IMR-90 (cell line): ENCODE results near the gene ANKFN1. TPM values are rescaled to one million over a fixed set of nuclear protein-coding genes. Genes with fewer than 3 reads are reported as not detected.

Source experiments
- ATAC-seq: fragments of 200-7000 bp; cut with Tn5 transposase; 2 replicates; pipeline ENCODE4 v1.9.1; 2020; ENCODE audit warnings: low read depth, mild to moderate bottlenecking, moderate library complexity
- BruUV-seq: library from RNA; stranded (reverse); fragments of 400-500 nt; replicated peaks from 2 replicates; lab custom pipeline; 2021; lab: Mats Ljungman, UMichigan
- CTCF ChIA-PET: fragments of 300-600 bp; formaldehyde crosslinking; extraction: SDS; loops from one replicate; lab custom pipeline; 2021; ENCODE audit warnings: antibody characterized with exemption; lab: Yijun Ruan, JAX
- POLR2A ChIA-PET: fragments of 300-600 bp; sonication (Branson Sonifier 250); formaldehyde crosslinking; loops from one replicate; lab custom pipeline; 2022; ENCODE audit warnings: antibody characterized with exemption; ENCODE audit not compliant: unreplicated experiment; lab: Charles Lee
- DNase-seq: peaks from one replicate; pipeline ENCODE4 v3.0.0; 2013
- H2AFZ ChIP-seq: replicated peaks from 2 replicates; pipeline ENCODE3; 2013; ENCODE audit warnings: low read length, mild to moderate bottlenecking; ENCODE audit not compliant: poor library complexity
- H2AK5ac ChIP-seq: 2 replicates; pipeline ENCODE4 v1.6.1; 2013; ENCODE audit warnings: low read depth, low read length, inconsistent platforms
- H2AK9ac ChIP-seq: replicated peaks from 2 replicates; pipeline ENCODE3; 2013; ENCODE audit warnings: mild to moderate bottlenecking, low read depth, low read length, moderate library complexity; ENCODE audit not compliant: poor library complexity
- H2BK120ac ChIP-seq: 2 replicates; pipeline ENCODE4 v1.6.1; 2013; ENCODE audit warnings: low read depth, low read length, inconsistent platforms
- H2BK15ac ChIP-seq: 3 replicates; pipeline ENCODE4 v1.6.1; 2013; ENCODE audit warnings: low read depth, low read length, inconsistent platforms
- H2BK20ac ChIP-seq: 2 replicates; pipeline ENCODE4 v1.6.1; 2013; ENCODE audit warnings: low read depth, mild to moderate bottlenecking, inconsistent platforms, low read length, moderate library complexity
- H2BK5ac ChIP-seq: 2 replicates; pipeline ENCODE4 v1.6.1; 2013; ENCODE audit warnings: mild to moderate bottlenecking, low read depth, low read length, inconsistent platforms; ENCODE audit not compliant: poor library complexity, severe bottlenecking
- H3K14ac ChIP-seq: replicated peaks from 2 replicates; pipeline ENCODE4 v1.6.1; 2013; ENCODE audit warnings: low read depth, low read length, inconsistent platforms
- H3K18ac ChIP-seq: 2 replicates; pipeline ENCODE4 v1.6.1; 2013; ENCODE audit warnings: low read depth, low read length, control low read depth
- H3K23ac ChIP-seq: 2 replicates; pipeline ENCODE4 v1.6.1; 2013; ENCODE audit warnings: low read depth, low read length, inconsistent platforms
- H3K27ac ChIP-seq: 2 replicates; pipeline ENCODE4 v1.5.1; 2013; ENCODE audit warnings: mild to moderate bottlenecking, control low read depth, low read length; ENCODE audit not compliant: insufficient read depth
- H3K27me3 ChIP-seq: 2 replicates; pipeline ENCODE4 v1.6.1; 2013; ENCODE audit warnings: low read length; ENCODE audit not compliant: control insufficient read depth, insufficient read depth
- H3K36me3 ChIP-seq: 2 replicates; pipeline ENCODE4 v1.6.1; 2013; ENCODE audit warnings: low read length, mixed read lengths; ENCODE audit not compliant: control insufficient read depth, insufficient read depth
- H3K4ac ChIP-seq: 2 replicates; pipeline ENCODE4 v1.6.1; 2013; ENCODE audit warnings: low read depth, low read length, inconsistent platforms
- H3K4me1 ChIP-seq: 2 replicates; pipeline ENCODE4 v1.6.1; 2013; ENCODE audit warnings: low read length, mixed read lengths; ENCODE audit not compliant: control insufficient read depth, insufficient read depth
- H3K4me2 ChIP-seq: 2 replicates; pipeline ENCODE4 v1.6.1; 2013; ENCODE audit warnings: low read depth, mild to moderate bottlenecking, control low read depth, low read length, moderate library complexity
- H3K4me3 ChIP-seq: 2 replicates; pipeline ENCODE4 v1.5.1; 2013; ENCODE audit warnings: low read depth, mild to moderate bottlenecking, control low read depth, low read length, moderate library complexity; ENCODE audit not compliant: insufficient read depth
- H3K56ac ChIP-seq: 2 replicates; pipeline ENCODE4 v1.6.1; 2013; ENCODE audit warnings: low read length, inconsistent platforms; ENCODE audit not compliant: insufficient read depth; ENCODE audit errors: extremely low read depth
- H3K79me1 ChIP-seq, 2 experiments: 2 replicates each; pipeline ENCODE4 v1.6.1; 2013; ENCODE audit warnings: low read length in 2 of 2, inconsistent platforms in 1 of 2, low read depth in 1 of 2
- H3K9ac ChIP-seq: 2 replicates; pipeline ENCODE4 v1.6.1; 2013; ENCODE audit warnings: low read depth, low read length, control low read depth
- H3K9me1 ChIP-seq: 2 replicates; pipeline ENCODE4 v1.6.1; 2013; ENCODE audit warnings: low read length, inconsistent platforms; ENCODE audit not compliant: insufficient read depth
- H3K9me3 ChIP-seq: 2 replicates; pipeline ENCODE4 v1.6.1; 2013; ENCODE audit warnings: low read length; ENCODE audit not compliant: control insufficient read depth, insufficient read depth
- H4K20me1 ChIP-seq: 2 replicates; pipeline ENCODE4 v1.6.1; 2013; ENCODE audit warnings: low read length, inconsistent platforms; ENCODE audit not compliant: insufficient read depth
- H4K5ac ChIP-seq: 2 replicates; pipeline ENCODE4 v1.6.1; 2013; ENCODE audit warnings: mild to moderate bottlenecking, low read depth, low read length, control low read depth
- H4K8ac ChIP-seq, 2 experiments: 2 replicates each; pipeline ENCODE4 v1.6.1; 2013; ENCODE audit warnings: low read depth in 2 of 2, low read length in 2 of 2, control low read depth in 1 of 2, inconsistent platforms in 1 of 2
- H4K91ac ChIP-seq: 2 replicates; pipeline ENCODE4 v1.6.1; 2013; ENCODE audit warnings: low read depth, low read length, inconsistent platforms; ENCODE audit not compliant: insufficient read depth
- BHLHE40 ChIP-seq: fragments of 150-350 bp; IDR thresholded peaks from 2 replicates; pipeline ENCODE4 v1.6.1; 2016; ENCODE audit warnings: mild to moderate bottlenecking, low read depth, low read length
- CEBPB ChIP-seq: IDR thresholded peaks from 2 replicates; pipeline ENCODE4 v1.6.1; 2012; ENCODE audit warnings: low read depth, low read length, improper control_type of control experiment
- CHD1 ChIP-seq: IDR thresholded peaks from 2 replicates; pipeline ENCODE4 v1.6.1; 2012; ENCODE audit warnings: low read depth, low read length, improper control_type of control experiment
- CTCF ChIP-seq: conservative IDR thresholded peaks from 2 replicates; pipeline ENCODE4 v1.5.1; 2012; ENCODE audit warnings: mild to moderate bottlenecking, low read depth, low read length, improper control_type of control experiment
- ELK1 ChIP-seq: fragments of 150-350 bp; IDR thresholded peaks from 2 replicates; pipeline ENCODE4 v1.6.1; 2016; ENCODE audit warnings: low read depth, mild to moderate bottlenecking, low read length, moderate library complexity, borderline replicate concordance
- FOS ChIP-seq: fragments of 150-350 bp; IDR thresholded peaks from 2 replicates; pipeline ENCODE4 v1.6.1; 2016; ENCODE audit warnings: low read depth, low read length
- MAFK ChIP-seq: IDR thresholded peaks from 2 replicates; pipeline ENCODE4 v1.6.1; 2012; ENCODE audit warnings: low read depth, low read length, improper control_type of control experiment
- MAZ ChIP-seq: IDR thresholded peaks from 2 replicates; pipeline ENCODE4 v1.6.1; 2012; ENCODE audit warnings: low read depth, mild to moderate bottlenecking, low read length, improper control_type of control experiment, moderate library complexity, borderline replicate concordance
- MXI1 ChIP-seq: IDR thresholded peaks from 2 replicates; pipeline ENCODE4 v1.6.1; 2012; ENCODE audit warnings: low read depth, mild to moderate bottlenecking, low read length, moderate library complexity, borderline replicate concordance
- NFE2L2 ChIP-seq: fragments of 150-350 bp; IDR thresholded peaks from 2 replicates; pipeline ENCODE4 v1.6.1; 2016; ENCODE audit warnings: low read depth, mild to moderate bottlenecking, low read length
- POLR2A ChIP-seq: IDR thresholded peaks from 2 replicates; pipeline ENCODE4 v1.6.1; 2012; ENCODE audit warnings: mild to moderate bottlenecking, low read depth, low read length
- RAD21 ChIP-seq: IDR thresholded peaks from 2 replicates; pipeline ENCODE4 v1.6.1; 2012; ENCODE audit warnings: low read length, improper control_type of control experiment
- RCOR1 ChIP-seq: IDR thresholded peaks from 2 replicates; pipeline ENCODE4 v1.6.1; 2012; ENCODE audit warnings: mild to moderate bottlenecking, low read length, improper control_type of control experiment; ENCODE audit not compliant: insufficient replicate concordance
- RFX5 ChIP-seq: IDR thresholded peaks from 2 replicates; pipeline ENCODE4 v1.8.0; 2012; ENCODE audit warnings: low read depth, mild to moderate bottlenecking, low read length, moderate library complexity
- SMC3 ChIP-seq: fragments of 150-350 bp; IDR thresholded peaks from 2 replicates; pipeline ENCODE4 v1.6.1; 2016; ENCODE audit warnings: low read depth, mild to moderate bottlenecking, antibody characterized with exemption, low read length, moderate library complexity
- USF2 ChIP-seq: fragments of 150-350 bp; IDR thresholded peaks from 2 replicates; pipeline ENCODE4 v1.6.1; 2017; ENCODE audit warnings: mild to moderate bottlenecking, antibody characterized with exemption, low read length, low read depth
- WGBS, 2 experiments: methylation state at CpG; one replicate each; pipeline versions ENCODE4 v1.1.5 to v1.1.7; 2013; ENCODE audit warnings: missing lambda C conversion rate in 2 of 2; ENCODE audit not compliant: insufficient read length in 1 of 2; ENCODE audit errors: extremely low coverage in 2 of 2; 5-methylcytosine and 5-hydroxymethylcytosine counted together
- dilution Hi-C: fragments of 300-500 bp; cut with HindIII; formaldehyde crosslinking; loops from one replicate; pipeline ENCODE4 v1.14.3; 2018; ENCODE audit warnings: low sequenced_read_pairs; ENCODE audit not compliant: unreplicated experiment
- in situ Hi-C: fragments of 300-500 bp; cut with MboI; formaldehyde crosslinking; loops from 3 replicates; pipeline ENCODE4 v1.14.3; 2019; ENCODE audit warnings: low sequenced_read_pairs, inconsistent platforms, mixed read lengths
- intact Hi-C: fragments of 100-400 bp; cut with micrococcal nuclease; formaldehyde crosslinking; loops from 2 replicates; pipeline ENCODE4 v1.10.0; 2022
- polyA plus RNA-seq, 3 experiments: library from polyadenylated mRNA; depleted of rRNA; stranded (reverse); fragments of >200 nt; gene quantifications; 2 replicates each; pipeline ENCODE4 v1.2.3, GENCODE V29; 2012; ENCODE audit warnings: low replicate concordance in 1 of 3
- total RNA-seq: library from RNA; depleted of rRNA; stranded (reverse); fragments of >200 nt; gene quantifications from 2 replicates; pipeline ENCODE4 v1.2.3, GENCODE V29; 2012

Gene ANKFN1
- total and polyA plus RNA-seq, 2 of the 4 experiments (the other 2 are of a cell fraction), result not detected

- ChIA-PET CTCF (interaction anchor here (0.6 to 1.9 kb wide), 4 partner anchors 11 to 301 kb away, joined by 3 to 8 read pairs (median 5); no protein-coding TSS in a partner anchor), POLR2A (no interaction called here)
- in situ Hi-C loops, result no loop called here
Measured at GRCh38 chr17:56130631-56131030, 22.6 kb upstream of the ANKFN1 start.

More at GRCh38 chr17:56130631-56131030, 22.6 kb upstream of the ANKFN1 start:
- H4K5ac ChIP-seq, result peak overlapping the region; percentile 4; the same call in 1 of the 2 replicates
- peak overlapping the region; percentile 31; the same call in 1 of the 2 replicates for H4K91ac ChIP-seq
- 67% methylated on average over 1 of the region's 1 CpG; no CpG with 5 or more reads in 1 of the 2 experiments for WGBS, 2 experiments
- no peak overlapping the region for H3K56ac ChIP-seq
- no peaks in the 10 kb centered on the region for H3K27me3 ChIP-seq
- H2BK20ac ChIP-seq, result peak overlapping the region; percentile 11; the same call in 1 of the 2 replicates
- H3K14ac ChIP-seq, result 0 out of 2 replicates have a peak overlapping the region, but pooled peaks have one; percentile 20
- no peaks in the 10 kb centered on the region for H3K36me3 ChIP-seq
- no peak overlapping the region for H2BK15ac ChIP-seq
- peaks cover 1% of the 10 kb centered on the region; the same call in 1 of the 2 replicates for H3K4me1 ChIP-seq
- no peak overlapping the region for H3K23ac ChIP-seq
- no peaks in the 10 kb centered on the region for H4K20me1 ChIP-seq
- no peak overlapping the region for H3K4me3 ChIP-seq
- no peak for TF ChIP-seq RAD21
- TF ChIP-seq POLR2A, result no peak
- no peak for TF ChIP-seq MAZ
- no peak for TF ChIP-seq SMC3
- TF ChIP-seq BHLHE40, result no peak
- TF ChIP-seq RFX5, result no peak
- no peak for TF ChIP-seq CEBPB
- no peak for TF ChIP-seq FOS
- no peak for TF ChIP-seq USF2
- TF ChIP-seq NFE2L2, result no peak
- no peak for TF ChIP-seq RCOR1
- TF ChIP-seq MAFK, result no peak
- no peak for TF ChIP-seq ELK1
- no peak for TF ChIP-seq CTCF
- no peak for TF ChIP-seq MXI1
- TF ChIP-seq CHD1, result no peak
- no peaks in the 10 kb centered on the region for H3K79me1 ChIP-seq
- peak overlapping the region; percentile 0; the same call in 1 of the 2 replicates for H3K18ac ChIP-seq
- peak overlapping the region; percentile 65 for H2BK120ac ChIP-seq
- no peak for ATAC-seq
- BruUV-seq, result no TSS peak
- no peak overlapping the region for H2AK9ac ChIP-seq
- H3K27ac ChIP-seq, result no peak overlapping the region
- H3K4me2 ChIP-seq, result no peak overlapping the region
- H2BK5ac ChIP-seq, result no peak overlapping the region
- DNase-seq, result no peak
- no peak overlapping the region; the same call in 1 of the 2 replicates for H2AK5ac ChIP-seq
- peak overlapping the region; percentile 41; the same call in 1 of the 2 replicates for H3K4ac ChIP-seq
- intact Hi-C loops, result no loop called here
- no peak overlapping the region for H3K9ac ChIP-seq
- no peaks in the 10 kb centered on the region for H3K9me1 ChIP-seq
- dilution Hi-C loops, result no loop called here
- peak overlapping the region in 1 of 2 experiments; percentile 52; a peak in 1 of 4 replicates for H4K8ac ChIP-seq
- H2AFZ ChIP-seq, result no peak overlapping the region
- H3K9me3 ChIP-seq, result no peaks in the 10 kb centered on the region
